DMS114 treated with DMSO at 0.1 percent for 48 hours (cell line): ENCODE measurements around the gene HMCN2.

Experiments
- DNase-seq: peaks from one replicate; lab custom pipeline; 2025; ENCODE audit not compliant: unreplicated experiment; lab: John Stamatoyannopoulos, UW

HMCN2 gene

GRCh38 chr9:130265431-130266235, at the start of gene HMCN2:
Gene HMCN2, plus strand, starts transcription at chr9:130265760. Its CDS starts 119 bp downstream, at chr9:130265879.
- DNase-seq: no peak

GRCh38 chr9:130217838-130218237, 47.7 kb upstream of the HMCN2 start:
- DNase-seq: no peak

GRCh38 chr9:130219661-130220096, 45.9 kb upstream of the HMCN2 start:
- DNase-seq: no peak

- no peak for DNase-seq
Observed at GRCh38 chr9:130220352-130220751, 45.2 kb upstream of the HMCN2 start.

- DNase-seq: no peak
Observed at GRCh38 chr9:130222833-130223232, 42.7 kb upstream of the HMCN2 start.

GRCh38 chr9:130225071-130225470, 40.5 kb upstream of the HMCN2 start:
- no peak for DNase-seq

GRCh38 chr9:130225586-130225985, 40.0 kb upstream of the HMCN2 start:
- no peak for DNase-seq

- DNase-seq: no peak
Observed at GRCh38 chr9:130226112-130226511, 39.4 kb upstream of the HMCN2 start.

- DNase-seq: no peak
Observed at GRCh38 chr9:130227833-130228232, 37.7 kb upstream of the HMCN2 start.

GRCh38 chr9:130229759-130230158, 35.8 kb upstream of the HMCN2 start:
- no peak for DNase-seq

- DNase-seq: no peak
Observed at GRCh38 chr9:130230631-130231030, 34.9 kb upstream of the HMCN2 start.

GRCh38 chr9:130232899-130233586, 32.5 kb upstream of the HMCN2 start:
- DNase-seq: no peak

GRCh38 chr9:130233587-130233945, 32.0 kb upstream of the HMCN2 start:
- no peak for DNase-seq

- DNase-seq: no peak
Observed at GRCh38 chr9:130234340-130235260, 31.0 kb upstream of the HMCN2 start.

GRCh38 chr9:130235558-130236435, 29.8 kb upstream of the HMCN2 start:
- peak; percentile 38 for DNase-seq

- DNase-seq: no peak
Observed at GRCh38 chr9:130236436-130236985, 29.0 kb upstream of the HMCN2 start.

GRCh38 chr9:130237076-130237475, 28.5 kb upstream of the HMCN2 start:
- no peak for DNase-seq

GRCh38 chr9:130237763-130238524, 27.6 kb upstream of the HMCN2 start:
- no peak for DNase-seq

- no peak for DNase-seq
Observed at GRCh38 chr9:130239363-130239695, 26.2 kb upstream of the HMCN2 start.
